Trophoblast cell (in vitro differentiated cells and primary cell): ENCODE measurements around the gene NEAT1.

Source experiments
- DNase-seq, 2 donors: peaks; one replicate each; pipeline ENCODE4 v3.0.0-alpha.2; 2016
- H2AFZ ChIP-seq: 2 replicates; pipeline ENCODE4 v1.6.1; 2013; ENCODE audit warnings: low read length, moderate library complexity, mild to moderate bottlenecking; ENCODE audit not compliant: insufficient read depth, poor library complexity
- H2AK5ac ChIP-seq: 2 replicates; pipeline ENCODE4 v1.6.1; 2013; ENCODE audit warnings: mild to moderate bottlenecking, low read length
- H2BK120ac ChIP-seq: 2 replicates; pipeline ENCODE4 v1.6.1; 2013; ENCODE audit warnings: low read length, mild to moderate bottlenecking, moderate library complexity; ENCODE audit not compliant: insufficient read depth, poor library complexity
- H2BK12ac ChIP-seq: 2 replicates; pipeline ENCODE4 v1.6.1; 2013; ENCODE audit warnings: mild to moderate bottlenecking, low read length, moderate library complexity
- H2BK5ac ChIP-seq: 2 replicates; pipeline ENCODE4 v1.6.1; 2013; ENCODE audit warnings: low read length, low read depth, moderate library complexity, mild to moderate bottlenecking; ENCODE audit not compliant: poor library complexity
- H3K14ac ChIP-seq: 2 replicates; pipeline ENCODE4 v1.6.1; 2013; ENCODE audit warnings: mild to moderate bottlenecking, low read length
- H3K18ac ChIP-seq: 2 replicates; pipeline ENCODE4 v1.6.1; 2013; ENCODE audit warnings: mild to moderate bottlenecking, low read length
- H3K23ac ChIP-seq: 2 replicates; pipeline ENCODE4 v1.6.1; 2013; ENCODE audit warnings: low read length
- H3K27ac ChIP-seq: 2 replicates; pipeline ENCODE4 v1.5.1; 2013; ENCODE audit warnings: low read depth, mild to moderate bottlenecking, inconsistent platforms, low read length, moderate library complexity
- H3K27me3 ChIP-seq: 2 replicates; pipeline ENCODE4 v1.6.1; 2013; ENCODE audit warnings: inconsistent platforms, mild to moderate bottlenecking, low read length, moderate library complexity; ENCODE audit not compliant: insufficient read depth
- H3K36me3 ChIP-seq, 2 experiments: 1 replicate in 1 of 2; 2 replicates in 1 of 2; pipeline ENCODE4 v1.6.1; 2013; ENCODE audit warnings: low read length in 2 of 2, mild to moderate bottlenecking in 2 of 2, moderate library complexity in 1 of 2; ENCODE audit not compliant: insufficient read depth in 2 of 2, control insufficient read depth in 1 of 2
- H3K4ac ChIP-seq: 2 replicates; pipeline ENCODE4 v1.6.1; 2013; ENCODE audit warnings: low read depth, mild to moderate bottlenecking, low read length, moderate library complexity
- H3K4me1 ChIP-seq, 2 experiments: 1 replicate in 1 of 2; 2 replicates in 1 of 2; pipeline ENCODE4 v1.6.1; 2013; ENCODE audit warnings: low read length in 2 of 2, mild to moderate bottlenecking in 2 of 2, moderate library complexity in 1 of 2; ENCODE audit not compliant: insufficient read depth in 2 of 2, control insufficient read depth in 1 of 2
- H3K4me2 ChIP-seq: 2 replicates; pipeline ENCODE4 v1.6.1; 2013; ENCODE audit warnings: inconsistent platforms, mild to moderate bottlenecking, low read length, moderate library complexity
- H3K4me3 ChIP-seq: 2 replicates; pipeline ENCODE4 v1.5.1; 2013; ENCODE audit warnings: mild to moderate bottlenecking, low read depth, low read length, inconsistent platforms
- H3K79me1 ChIP-seq: one replicate; pipeline ENCODE4 v1.6.1; 2013; ENCODE audit warnings: low read length
- H3K79me2 ChIP-seq: 2 replicates; pipeline ENCODE4 v1.6.1; 2013; ENCODE audit warnings: low read length, mild to moderate bottlenecking; ENCODE audit not compliant: control insufficient read depth, insufficient read depth, poor library complexity
- H3K9ac ChIP-seq: 2 replicates; pipeline ENCODE4 v1.6.1; 2013; ENCODE audit warnings: mild to moderate bottlenecking, low read length
- H3K9me3 ChIP-seq: 2 replicates; pipeline ENCODE4 v1.6.1; 2013; ENCODE audit warnings: low read depth, mild to moderate bottlenecking, control low read depth, inconsistent platforms, low read length; ENCODE audit not compliant: insufficient read depth
- H4K12ac ChIP-seq: 2 replicates; pipeline ENCODE4 v1.6.1; 2013; ENCODE audit warnings: low read depth, mild to moderate bottlenecking, low read length, moderate library complexity
- H4K8ac ChIP-seq: 2 replicates; pipeline ENCODE4 v1.6.1; 2013; ENCODE audit warnings: low read depth, mild to moderate bottlenecking, low read length, moderate library complexity
- H4K91ac ChIP-seq: one replicate; pipeline ENCODE4 v1.6.1; 2013; ENCODE audit warnings: low read depth, mild to moderate bottlenecking, low read length, moderate library complexity
- WGBS: extraction: QIAGEN DNeasy Blood & Tissue Kit; methylation state at CpG from one replicate; pipeline ENCODE4 v1.1.7; 2013; ENCODE audit warnings: missing lambda C conversion rate; ENCODE audit not compliant: insufficient read length, insufficient coverage; ENCODE audit errors: extremely low coverage; 5-methylcytosine and 5-hydroxymethylcytosine counted together

The NEAT1 gene

GRCh38 chr11:65395961-65396530, 26.6 kb upstream of the NEAT1 start:
- Histone ChIP-seq H2BK120ac (no peak overlapping the region), H3K36me3 (peaks cover 83 to 87% of the 10 kb centered on the region in 2 experiments), H3K27ac (no peak overlapping the region), H3K9ac (no peak overlapping the region), H2AFZ (no peak overlapping the region), H3K4me1 (peaks cover 2 to 4% of the 10 kb centered on the region in 2 experiments), H3K9me3 (no peaks in the 10 kb centered on the region), H3K23ac (no peak overlapping the region), H3K4me2 (no peak overlapping the region), H2BK12ac (no peak overlapping the region), H3K14ac (no peak overlapping the region), H2AK5ac (no peak overlapping the region), H3K79me1 (no peaks in the 10 kb centered on the region), H3K27me3 (no peaks in the 10 kb centered on the region), H4K12ac (no peak overlapping the region), H4K91ac (no peak overlapping the region), H3K4ac (no peak overlapping the region), H4K8ac (no peak overlapping the region), H3K79me2 (no peaks in the 10 kb centered on the region), H3K4me3 (no peak overlapping the region), H2BK5ac (no peak overlapping the region), H3K18ac (no peak overlapping the region)
- no peak for DNase-seq
- WGBS = no CpG with 5 or more reads among the region's 15 CpGs

DNA sequence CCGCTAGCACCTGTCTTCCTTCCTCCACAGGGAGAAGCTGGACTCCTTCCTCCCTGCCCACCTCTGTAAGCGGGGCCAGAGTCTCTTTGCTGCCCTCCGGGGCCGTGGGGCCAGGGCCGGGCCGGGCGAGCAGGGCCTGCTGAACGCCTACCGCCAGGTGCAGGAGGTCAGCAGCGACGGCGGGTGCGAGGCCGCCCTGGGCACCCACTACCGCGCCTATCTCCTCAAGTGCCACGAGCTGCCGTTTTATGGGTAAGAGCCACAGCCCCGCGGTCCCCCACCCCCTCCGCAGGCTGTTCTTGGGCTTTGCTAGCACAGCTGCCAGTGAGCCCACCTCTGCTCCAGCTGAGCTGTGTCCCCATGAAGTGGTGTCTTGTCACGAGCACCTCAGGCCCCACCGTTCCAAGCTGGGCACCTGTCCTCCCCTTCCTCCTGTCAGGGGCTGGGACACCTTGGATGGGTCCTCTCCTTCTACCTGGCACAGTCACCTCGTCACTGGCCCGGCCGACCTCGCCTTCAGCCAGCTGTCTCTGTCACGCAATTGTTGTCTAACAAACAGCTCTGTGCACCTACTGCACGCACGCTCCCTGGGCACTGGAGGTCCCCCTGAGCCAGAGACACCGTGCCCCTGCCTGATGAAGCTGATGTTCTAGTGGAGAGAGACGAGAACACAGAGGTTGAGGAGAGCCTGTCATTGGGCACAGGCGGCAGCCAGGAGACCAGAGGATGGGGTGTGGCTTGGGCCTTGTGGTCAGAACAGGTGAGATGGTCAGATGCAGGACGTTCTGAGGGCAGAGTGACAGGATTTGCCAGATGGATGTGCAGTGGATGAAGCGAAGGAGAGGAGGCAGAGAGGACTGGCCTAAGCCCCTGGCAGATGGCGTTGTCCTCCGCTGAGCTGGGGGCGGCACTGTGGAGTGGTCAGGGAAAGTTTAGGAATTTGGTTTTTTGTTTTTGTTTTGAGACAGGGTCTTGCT, 25.5 kb upstream of the NEAT1 start:
- no peak overlapping the region for H3K4me2 ChIP-seq
- H3K79me2 ChIP-seq = no peaks in the 10 kb centered on the region
- WGBS = no CpG with 5 or more reads among the region's 38 CpGs
- no peak overlapping the region for H3K4me3 ChIP-seq
- H2BK120ac ChIP-seq = no peak overlapping the region
- no peak overlapping the region for H2AFZ ChIP-seq
- no peak overlapping the region for H2BK5ac ChIP-seq
- no peak overlapping the region for H3K23ac ChIP-seq
- no peak overlapping the region for H4K91ac ChIP-seq
- no peaks in the 10 kb centered on the region for H3K79me1 ChIP-seq
- no peaks in the 10 kb centered on the region for H3K9me3 ChIP-seq
- H3K14ac ChIP-seq = no peak overlapping the region
- H4K12ac ChIP-seq = no peak overlapping the region
- no peaks in the 10 kb centered on the region for H3K27me3 ChIP-seq
- no peak overlapping the region for H2BK12ac ChIP-seq
- peaks cover 81 to 85% of the 10 kb centered on the region in 2 experiments for H3K36me3 ChIP-seq
- H3K9ac ChIP-seq = no peak overlapping the region
- no peak overlapping the region for H2AK5ac ChIP-seq
- H3K4me1 ChIP-seq = no peaks in the 10 kb centered on the region
- H4K8ac ChIP-seq = no peak overlapping the region
- H3K4ac ChIP-seq = no peak overlapping the region
- no peak for DNase-seq
- no peak overlapping the region for H3K27ac ChIP-seq
- H3K18ac ChIP-seq = no peak overlapping the region

DNA sequence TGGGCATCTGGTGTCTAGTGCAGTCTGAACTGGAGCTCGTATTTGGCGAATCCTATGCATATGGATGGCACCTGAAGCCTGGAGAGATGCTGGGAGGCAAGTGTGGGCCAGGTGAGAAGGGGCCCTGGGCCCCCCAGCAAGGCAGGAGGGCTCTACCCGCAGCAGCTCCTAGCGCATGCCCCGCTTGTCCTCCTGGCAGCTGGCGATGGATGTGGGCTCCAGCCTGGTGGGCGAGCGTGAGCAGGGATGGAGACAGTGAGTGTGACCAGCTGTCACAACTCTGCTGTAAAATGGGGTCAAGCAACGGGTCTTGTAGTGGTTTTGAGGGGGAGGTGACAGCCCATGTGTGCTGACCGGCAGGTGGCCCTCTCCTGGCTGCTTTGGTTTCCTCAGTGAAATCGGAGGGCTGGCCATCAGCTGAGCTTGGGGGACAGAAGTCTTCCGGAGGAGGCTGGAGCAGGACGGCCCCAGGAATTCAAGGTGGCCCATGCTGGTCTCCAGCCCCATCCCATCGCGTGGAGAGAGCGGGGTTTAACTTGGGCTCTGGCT, 24.2 kb upstream of the NEAT1 start:
- no peak overlapping the region for H4K91ac ChIP-seq
- WGBS = no CpG with 5 or more reads among the region's 16 CpGs
- H3K79me2 ChIP-seq = no peaks in the 10 kb centered on the region
- H3K27me3 ChIP-seq = no peaks in the 10 kb centered on the region
- no peak overlapping the region for H3K18ac ChIP-seq
- H3K4me2 ChIP-seq = no peak overlapping the region
- no peak overlapping the region for H2AFZ ChIP-seq
- no peak overlapping the region for H3K27ac ChIP-seq
- no peak overlapping the region for H4K12ac ChIP-seq
- no peak overlapping the region for H3K4me3 ChIP-seq
- no peaks in the 10 kb centered on the region for H3K9me3 ChIP-seq
- no peak overlapping the region for H3K4ac ChIP-seq
- no peak overlapping the region for H3K9ac ChIP-seq
- no peak for DNase-seq
- H3K14ac ChIP-seq = no peak overlapping the region
- no peak overlapping the region for H2BK5ac ChIP-seq
- H4K8ac ChIP-seq = no peak overlapping the region
- H3K36me3 ChIP-seq = peaks cover 73 to 74% of the 10 kb centered on the region in 2 experiments
- no peak overlapping the region for H3K23ac ChIP-seq
- no peak overlapping the region for H2BK120ac ChIP-seq
- no peak overlapping the region for H2BK12ac ChIP-seq
- no peaks in the 10 kb centered on the region for H3K4me1 ChIP-seq
- no peak overlapping the region for H2AK5ac ChIP-seq
- no peaks in the 10 kb centered on the region for H3K79me1 ChIP-seq

DNA sequence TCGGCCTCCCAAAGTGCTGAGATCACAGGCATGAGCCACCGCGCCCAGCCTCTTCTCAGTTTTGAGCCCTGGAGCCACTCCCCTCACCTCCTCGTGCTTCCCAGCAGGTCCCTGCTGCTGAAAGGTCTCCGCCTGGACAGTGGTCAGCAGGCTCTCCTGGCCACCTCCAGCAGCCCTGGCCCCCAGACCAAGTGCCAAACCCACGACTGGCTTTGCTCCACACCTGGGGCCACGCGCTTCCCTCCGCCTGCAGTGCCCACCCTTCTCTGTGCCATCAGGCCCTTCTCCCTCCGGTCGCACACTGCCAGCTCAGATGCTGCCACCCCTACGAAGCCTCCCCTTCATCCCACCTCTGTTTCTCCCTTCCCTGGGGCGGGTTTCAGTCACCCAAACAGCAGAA, 23.3 kb upstream of the NEAT1 start:
- Histone ChIP-seq H2BK12ac (no peak overlapping the region), H3K36me3 (peaks cover 72 to 74% of the 10 kb centered on the region in 2 experiments), H3K27me3 (no peaks in the 10 kb centered on the region), H3K4me3 (no peak overlapping the region), H3K4ac (no peak overlapping the region), H3K79me2 (no peaks in the 10 kb centered on the region), H2BK120ac (no peak overlapping the region), H3K18ac (no peak overlapping the region), H3K9ac (no peak overlapping the region), H2AFZ (no peak overlapping the region), H4K91ac (no peak overlapping the region), H3K14ac (no peak overlapping the region), H2BK5ac (no peak overlapping the region), H4K12ac (no peak overlapping the region), H3K4me2 (no peak overlapping the region), H3K27ac (no peak overlapping the region), H3K4me1 (no peaks in the 10 kb centered on the region), H3K79me1 (no peaks in the 10 kb centered on the region), H4K8ac (no peak overlapping the region), H3K9me3 (no peaks in the 10 kb centered on the region), H3K23ac (no peak overlapping the region), H2AK5ac (no peak overlapping the region)
- WGBS = no CpG with 5 or more reads among the region's 13 CpGs
- DNase-seq = no peak
